ENCODE data around the gene TNK1. TPM values are rescaled to one million over a fixed set of nuclear protein-coding genes. Genes with fewer than 3 reads are reported as not detected.

TNK1 gene
- total RNA-seq, 1 experiment from 2014 or later: 10.1 TPM

- no peak overlapping the region for H3K18ac ChIP-seq (ENCODE audit: insufficient read length, low read depth, low read length)
- no peak overlapping the region for H3K23ac ChIP-seq (ENCODE audit: insufficient read length, low read depth, low read length)
- WGBS (ENCODE audit: extremely low coverage, insufficient read length, low lambda C conversion rate): no CpG with 5 or more reads among the region's 33 CpGs
- H3K4ac ChIP-seq (ENCODE audit: low read depth, low read length): no peak overlapping the region
- no peaks in the 10 kb centered on the region for H3K4me1 Mint-ChIP-seq
- H2AK5ac ChIP-seq (ENCODE audit: insufficient read length, low read length): no peak overlapping the region
- peaks cover 13% of the 10 kb centered on the region for H3K27me3 Mint-ChIP-seq (ENCODE audit: low read depth)
- no peaks in the 10 kb centered on the region; a peak in 1 of 5 replicates for H3K9me3 Mint-ChIP-seq
- no peak overlapping the region for H2BK120ac ChIP-seq (ENCODE audit: low read depth, low read length, poor library complexity, severe bottlenecking)
- no peak for DNase-seq
- H4K5ac ChIP-seq (ENCODE audit: insufficient read length, low read depth, low read length): no peak overlapping the region
- H2BK15ac ChIP-seq (ENCODE audit: low read depth, low read length): no peak overlapping the region
- no peaks in the 10 kb centered on the region for H3K9me3 ChIP-seq (ENCODE audit: control insufficient read depth, low read depth, low read length)
- H3K14ac ChIP-seq (ENCODE audit: insufficient read depth, low read length): no peak overlapping the region
- no peak overlapping the region for H3K9ac ChIP-seq (ENCODE audit: extremely low read depth, insufficient read length, low read length)
- H3K27me3 ChIP-seq (ENCODE audit: insufficient read depth, low read length): no peaks in the 10 kb centered on the region; the same call in 1 of the 2 replicates
- H4K20me1 ChIP-seq (ENCODE audit: control insufficient read depth, insufficient read depth, insufficient read length): no peaks in the 10 kb centered on the region
- H3K4me3 Mint-ChIP-seq: no peak overlapping the region
- H3K27ac ChIP-seq (ENCODE audit: insufficient read length, low read depth, low read length): no peak overlapping the region
- no peaks in the 10 kb centered on the region for H3K79me2 ChIP-seq (ENCODE audit: insufficient read depth, low read length)
- no peak overlapping the region for H2AFZ ChIP-seq (ENCODE audit: low read length)
- no peak overlapping the region for H3K56ac ChIP-seq (ENCODE audit: insufficient read length, low read depth, low read length)
- H2BK20ac ChIP-seq (ENCODE audit: low read depth, low read length, poor library complexity, severe bottlenecking): no peak overlapping the region
- no peaks in the 10 kb centered on the region for H3K36me3 Mint-ChIP-seq (ENCODE audit: insufficient read depth in 1 of 3, low read depth in 3 of 3)
- H3K79me1 ChIP-seq (ENCODE audit: insufficient read depth, low read depth, low read length, poor library complexity, severe bottlenecking): no peaks in the 10 kb centered on the region
- no peak overlapping the region for H2BK12ac ChIP-seq (ENCODE audit: insufficient read length, low read depth, low read length)
- no peak overlapping the region; a peak in 1 of 7 replicates for H3K27ac Mint-ChIP-seq
- H3K4me1 ChIP-seq (ENCODE audit: insufficient read depth, low read length): no peaks in the 10 kb centered on the region
- no peak overlapping the region for H4K8ac ChIP-seq (replicated peaks; ENCODE audit: insufficient read length, low read depth, low read length)
- H3T11ph ChIP-seq (ENCODE audit: low read length): no peak overlapping the region
- no peaks in the 10 kb centered on the region for H3K23me2 ChIP-seq (ENCODE audit: insufficient read length, low read depth, low read length, poor library complexity, severe bottlenecking)
- no peak overlapping the region for H4K91ac ChIP-seq (ENCODE audit: insufficient read length, low read depth, low read length)
- no peak overlapping the region for H3K4me2 ChIP-seq (ENCODE audit: insufficient read depth, insufficient read length, low read length)
- TF ChIP-seq, protein P1, sequence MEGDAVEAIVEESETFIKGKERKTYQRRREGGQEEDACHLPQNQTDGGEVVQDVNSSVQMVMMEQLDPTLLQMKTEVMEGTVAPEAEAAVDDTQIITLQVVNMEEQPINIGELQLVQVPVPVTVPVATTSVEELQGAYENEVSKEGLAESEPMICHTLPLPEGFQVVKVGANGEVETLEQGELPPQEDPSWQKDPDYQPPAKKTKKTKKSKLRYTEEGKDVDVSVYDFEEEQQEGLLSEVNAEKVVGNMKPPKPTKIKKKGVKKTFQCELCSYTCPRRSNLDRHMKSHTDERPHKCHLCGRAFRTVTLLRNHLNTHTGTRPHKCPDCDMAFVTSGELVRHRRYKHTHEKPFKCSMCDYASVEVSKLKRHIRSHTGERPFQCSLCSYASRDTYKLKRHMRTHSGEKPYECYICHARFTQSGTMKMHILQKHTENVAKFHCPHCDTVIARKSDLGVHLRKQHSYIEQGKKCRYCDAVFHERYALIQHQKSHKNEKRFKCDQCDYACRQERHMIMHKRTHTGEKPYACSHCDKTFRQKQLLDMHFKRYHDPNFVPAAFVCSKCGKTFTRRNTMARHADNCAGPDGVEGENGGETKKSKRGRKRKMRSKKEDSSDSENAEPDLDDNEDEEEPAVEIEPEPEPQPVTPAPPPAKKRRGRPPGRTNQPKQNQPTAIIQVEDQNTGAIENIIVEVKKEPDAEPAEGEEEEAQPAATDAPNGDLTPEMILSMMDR (conservative IDR thresholded peaks at IDR 0.05): no peak
- H2BK5ac ChIP-seq (ENCODE audit: insufficient read length, low read length): no peak overlapping the region
Measured at GRCh38 chr17:7426203-7426863, 45.4 kb downstream of the TNK1 start.

Measured in H9 (cell line).